ENCODE measurements around the gene GJC2. TPM values are rescaled to one million over a fixed set of nuclear protein-coding genes. Genes with fewer than 3 reads are reported as not detected.

The GJC2 gene
- total RNA-seq, 1 experiment from 2014 or later, result 0.76 TPM

GRCh38 chr1:228207381-228207810 lies 57.7 kb downstream of the GJC2 start:
- Histone ChIP-seq H3K9me2 (ENCODE audit: insufficient read depth) (no peaks in the 10 kb centered on the region), H3K4me2 (ENCODE audit: low read length) (no peak overlapping the region), H3K27me3 (ENCODE audit: insufficient read depth, low read length) (no peaks in the 10 kb centered on the region), H3K4me1 (ENCODE audit: control insufficient read depth in 1 of 2, insufficient read depth in 2 of 2, low read length in 2 of 2) (peaks cover 16 to 19% of the 10 kb centered on the region in 2 experiments), H3K36me3 (ENCODE audit: control insufficient read depth in 1 of 2, insufficient read depth in 2 of 2, low read length in 2 of 2) (no peaks in the 10 kb centered on the region), H2AFZ (ENCODE audit: low read depth, low read length, poor library complexity, severe bottlenecking) (no peak overlapping the region), H3K9ac (ENCODE audit: low read length) (no peak overlapping the region), H3K27ac (ENCODE audit: low read depth, low read length) (no peak overlapping the region), H4K20me1 (ENCODE audit: insufficient read depth) (no peaks in the 10 kb centered on the region), H3K9me3 (ENCODE audit: control insufficient read depth in 1 of 2, insufficient read depth in 1 of 2, low read depth in 1 of 2, low read length in 2 of 2) (no peaks in the 10 kb centered on the region), H3K79me2 (ENCODE audit: insufficient read depth, low read length) (no peaks in the 10 kb centered on the region), H3K4me3 (replicated peaks in 1 of 2; ENCODE audit: low read depth in 1 of 2, low read length in 2 of 2) (no peak overlapping the region)
- CTCF ChIA-PET, result no interaction called here
- no peak for DNase-seq (ENCODE audit: low read depth, low spot score)
- POLR2A ChIA-PET, result no interaction called here
- RAD21 ChIA-PET (ENCODE audit: low non-redundant PET in 1 of 2, low total read pairs in 2 of 2, uncharacterized antibody in 2 of 2, unreplicated experiment in 2 of 2), result no interaction called here
- intact Hi-C loops (cut with micrococcal nuclease), result no loop called here
- TF ChIP-seq ZBTB33 (IDR thresholded peaks at IDR 0.05; ENCODE audit: extremely low read depth, insufficient replicate concordance, low read length), result no peak
- TF ChIP-seq EGR1 (IDR thresholded peaks at IDR 0.05; ENCODE audit: low read depth), result no peak
- no peak for TF ChIP-seq CTCF (IDR thresholded peaks at IDR 0.05 in 2 of 3, conservative IDR thresholded peaks at IDR 0.05 in 1 of 3; ENCODE audit: borderline replicate concordance in 1 of 3, insufficient read depth in 1 of 3, low read depth in 2 of 3, low read length in 2 of 3)
- no peak for TF ChIP-seq POLR2AphosphoS5 (IDR thresholded peaks at IDR 0.05; ENCODE audit: low read depth, low read length)
- no peak for TF ChIP-seq SP1 (IDR thresholded peaks at IDR 0.05; ENCODE audit: low read depth)
- no peak for TF ChIP-seq YY1 (IDR thresholded peaks at IDR 0.05; ENCODE audit: extremely low read depth, insufficient replicate concordance, low read depth, low read length)
- TF ChIP-seq ZFX (IDR thresholded peaks at IDR 0.05), result no peak
- TF ChIP-seq POLR2A (IDR thresholded peaks at IDR 0.05; ENCODE audit: borderline replicate concordance, extremely low read depth, insufficient read depth, insufficient read length), result no peak
- no peak for TF ChIP-seq EZH2 (IDR thresholded peaks at IDR 0.05)
- TF ChIP-seq TCF7L2 (IDR thresholded peaks at IDR 0.05; ENCODE audit: borderline replicate concordance, extremely low read depth, insufficient read depth, insufficient read length), result no peak
- no peak for TF ChIP-seq ATF3 (IDR thresholded peaks at IDR 0.05)
- TF ChIP-seq SRF (IDR thresholded peaks at IDR 0.05; ENCODE audit: low read depth), result no peak
- TF ChIP-seq SIN3A (IDR thresholded peaks at IDR 0.05; ENCODE audit: low read depth), result no peak
- TF ChIP-seq CBX3 (IDR thresholded peaks at IDR 0.05; ENCODE audit: low read depth), result no peak
- TF ChIP-seq REST (IDR thresholded peaks at IDR 0.05; ENCODE audit: low read depth), result no peak
- no peak for TF ChIP-seq ELF1 (IDR thresholded peaks at IDR 0.05; ENCODE audit: borderline replicate concordance, low read depth)
- ATAC-seq, result no peak
- no TSS peak for BruUV-seq (replicated peaks)

Data from HCT116 (cell line).